Mesenchymal stem cell (in vitro differentiated cells and primary cell): ENCODE results near the gene APPL2.

Experiments used
- DNase-seq: peaks from one replicate; pipeline ENCODE4 v3.0.0-alpha.2; 2013
- H2AFZ ChIP-seq: one replicate; pipeline ENCODE4 v1.6.1; 2013; ENCODE audit warnings: low read depth, mild to moderate bottlenecking, control low read depth, inconsistent platforms, low read length, moderate library complexity
- H2AK5ac ChIP-seq: 2 replicates; pipeline ENCODE4 v1.6.1; 2013; ENCODE audit warnings: low read length, moderate library complexity, mild to moderate bottlenecking, inconsistent platforms; ENCODE audit not compliant: severe bottlenecking
- H2BK120ac ChIP-seq: one replicate; pipeline ENCODE4 v1.6.1; 2013; ENCODE audit warnings: low read depth, mild to moderate bottlenecking, inconsistent platforms, low read length, moderate library complexity
- H2BK12ac ChIP-seq, 2 experiments: one replicate each; pipeline ENCODE4 v1.6.1; 2013; ENCODE audit warnings: inconsistent platforms in 2 of 2, low read length in 2 of 2, mild to moderate bottlenecking in 2 of 2, moderate library complexity in 2 of 2, control low read depth in 1 of 2
- H2BK15ac ChIP-seq: one replicate; pipeline ENCODE4 v1.6.1; 2013; ENCODE audit warnings: mild to moderate bottlenecking, low read depth, inconsistent platforms; ENCODE audit not compliant: poor library complexity, severe bottlenecking
- H2BK5ac ChIP-seq: 2 replicates; pipeline ENCODE4 v1.6.1; 2013; ENCODE audit warnings: low read depth, mild to moderate bottlenecking, low read length, control low read depth, inconsistent platforms; ENCODE audit not compliant: poor library complexity, severe bottlenecking
- H3K14ac ChIP-seq, 2 experiments: one replicate each; pipeline ENCODE4 v1.6.1; 2013; ENCODE audit warnings: inconsistent platforms in 2 of 2, low read length in 2 of 2, control low read depth in 1 of 2, mild to moderate bottlenecking in 1 of 2, moderate library complexity in 1 of 2
- H3K18ac ChIP-seq, 2 experiments: one replicate each; pipeline ENCODE4 v1.6.1; 2013; ENCODE audit warnings: inconsistent platforms in 2 of 2, low read length in 2 of 2, control low read depth in 1 of 2, low read depth in 1 of 2, mild to moderate bottlenecking in 1 of 2
- H3K23ac ChIP-seq, 2 experiments: one replicate each; pipeline ENCODE4 v1.6.1; 2013; ENCODE audit warnings: inconsistent platforms in 2 of 2, low read length in 2 of 2, mild to moderate bottlenecking in 2 of 2, moderate library complexity in 2 of 2, control low read depth in 1 of 2
- H3K27ac ChIP-seq: 2 replicates; pipeline ENCODE4 v1.5.1; 2013; ENCODE audit warnings: mild to moderate bottlenecking, moderate library complexity, low read length, control low read depth, inconsistent platforms; ENCODE audit not compliant: poor library complexity, severe bottlenecking
- H3K27me3 ChIP-seq, 2 experiments: 2 replicates each; pipeline versions ENCODE4 v1.6.1 to v1.7.0; 2013; ENCODE audit warnings: low read length in 2 of 2, mild to moderate bottlenecking in 2 of 2, moderate library complexity in 2 of 2, control low read depth in 1 of 2, inconsistent platforms in 1 of 2; ENCODE audit not compliant: control insufficient read depth in 1 of 2, insufficient read depth in 1 of 2
- H3K36me3 ChIP-seq, 2 experiments: 2 replicates each; pipeline versions ENCODE4 v1.6.1 to v1.7.0; 2013; ENCODE audit warnings: low read length in 2 of 2, control low read depth in 1 of 2, inconsistent platforms in 1 of 2, low read depth in 1 of 2, mild to moderate bottlenecking in 1 of 2; ENCODE audit not compliant: insufficient read depth in 2 of 2, control insufficient read depth in 1 of 2
- H3K4ac ChIP-seq, 2 experiments: one replicate each; pipeline ENCODE4 v1.6.1; 2013; ENCODE audit warnings: inconsistent platforms in 2 of 2, low read length in 2 of 2, mild to moderate bottlenecking in 2 of 2, moderate library complexity in 2 of 2, control low read depth in 1 of 2, low read depth in 1 of 2
- H3K4me1 ChIP-seq: 2 replicates; pipeline ENCODE4 v1.6.1; 2013; ENCODE audit warnings: low read depth, low read length, control low read depth; ENCODE audit not compliant: control insufficient read depth, insufficient read depth
- H3K4me2 ChIP-seq: 2 replicates; pipeline ENCODE4 v1.6.1; 2013; ENCODE audit warnings: low read length, mild to moderate bottlenecking, inconsistent platforms; ENCODE audit not compliant: poor library complexity, severe bottlenecking
- H3K4me3 ChIP-seq, 2 experiments: 2 replicates each; pipeline versions ENCODE4 v1.5.1 to v1.7.0; 2013; ENCODE audit warnings: low read length in 2 of 2, mild to moderate bottlenecking in 2 of 2, control low read depth in 1 of 2, low read depth in 1 of 2; ENCODE audit not compliant: insufficient read depth in 1 of 2
- H3K79me1 ChIP-seq: replicated peaks from 2 replicates; pipeline ENCODE4 v1.6.1; 2013; ENCODE audit warnings: mild to moderate bottlenecking, control low read depth, low read length, inconsistent platforms; ENCODE audit not compliant: poor library complexity, severe bottlenecking
- H3K9ac ChIP-seq: 2 replicates; pipeline ENCODE4 v1.7.0; 2013; ENCODE audit warnings: mild to moderate bottlenecking, low read length, moderate library complexity
- H3K9me3 ChIP-seq: 2 replicates; pipeline ENCODE4 v1.7.0; 2013; ENCODE audit warnings: mild to moderate bottlenecking, low read length; ENCODE audit not compliant: control insufficient read depth
- H4K8ac ChIP-seq: one replicate; pipeline ENCODE4 v1.6.1; 2013; ENCODE audit warnings: inconsistent platforms, mild to moderate bottlenecking, low read length, moderate library complexity
- H4K91ac ChIP-seq: one replicate; pipeline ENCODE4 v1.6.1; 2013; ENCODE audit warnings: mild to moderate bottlenecking, low read length, inconsistent platforms
- WGBS: methylation state at CpG from one replicate; pipeline ENCODE4 v1.1.7; 2013; ENCODE audit warnings: mixed read lengths; 5-methylcytosine and 5-hydroxymethylcytosine counted together

Gene APPL2

DNA sequence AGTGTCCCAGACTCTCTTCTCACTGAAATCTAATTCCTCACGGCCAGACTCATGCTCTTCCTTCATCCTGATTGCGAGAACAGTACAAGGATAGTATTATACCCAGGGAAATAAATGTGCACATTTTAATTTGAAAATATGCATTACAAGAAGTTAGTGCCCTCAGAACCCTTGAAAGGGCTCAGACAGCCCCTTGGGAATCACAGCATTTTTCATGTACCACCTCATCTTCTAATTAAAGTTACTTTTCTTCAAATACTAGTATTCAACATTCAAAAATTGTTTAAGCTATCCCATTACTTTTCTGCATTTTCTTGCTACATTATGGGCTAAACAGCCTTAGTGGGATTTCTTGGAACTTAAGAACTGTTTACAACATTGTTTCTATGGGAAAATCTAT, 1.7 kb upstream of the APPL2 start:
- no peak overlapping the region for H2BK5ac ChIP-seq
- no peaks in the 10 kb centered on the region for H3K9me3 ChIP-seq
- no peak overlapping the region for H3K4me2 ChIP-seq
- H4K91ac ChIP-seq: no peak overlapping the region
- no peak overlapping the region for H3K23ac ChIP-seq
- no peak overlapping the region for H4K8ac ChIP-seq
- no peak overlapping the region for H2BK12ac ChIP-seq
- no peak overlapping the region for H3K4ac ChIP-seq
- no peaks in the 10 kb centered on the region for H3K79me1 ChIP-seq
- no peak overlapping the region for H3K4me3 ChIP-seq
- H3K18ac ChIP-seq: no peak overlapping the region
- H2AFZ ChIP-seq: no peak overlapping the region
- no peaks in the 10 kb centered on the region for H3K4me1 ChIP-seq
- no peak overlapping the region for H2AK5ac ChIP-seq
- no peak overlapping the region for H3K27ac ChIP-seq
- H2BK15ac ChIP-seq: no peak overlapping the region
- H3K27me3 ChIP-seq: no peaks in the 10 kb centered on the region
- no peak for DNase-seq
- WGBS: no CpG with 5 or more reads among the region's 2 CpGs
- no peak overlapping the region for H3K9ac ChIP-seq
- H2BK120ac ChIP-seq: no peak overlapping the region
- no peak overlapping the region for H3K14ac ChIP-seq
- H3K36me3 ChIP-seq: no peaks in the 10 kb centered on the region

DNA sequence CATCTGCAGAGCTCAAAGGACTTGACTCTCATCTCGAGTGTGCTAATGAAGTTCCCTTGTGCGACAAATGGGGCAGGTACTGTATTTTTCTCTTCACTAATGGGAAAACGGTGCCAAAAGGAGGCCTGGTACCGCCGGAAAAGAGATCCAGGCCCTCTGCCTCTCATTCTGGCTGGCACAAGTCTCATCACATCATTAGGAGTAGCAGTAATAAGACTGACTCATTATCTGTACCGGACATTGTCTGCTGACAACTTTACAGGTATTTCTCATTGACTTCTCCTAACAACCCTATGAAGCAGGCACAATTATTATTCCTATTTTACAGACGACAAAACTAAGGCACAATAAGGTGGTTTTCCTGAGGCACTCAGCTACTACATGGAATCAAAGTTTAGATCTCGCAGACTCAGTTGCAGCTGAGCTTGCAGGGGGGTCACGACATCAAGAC, 668 bp downstream of the APPL2 start:
- 6% methylated on average over 9 of the region's 9 CpGs for WGBS
- Histone ChIP-seq H2BK120ac (peak overlapping the region; percentile 21), H3K36me3 (peaks cover 3 to 12% of the 10 kb centered on the region in 2 experiments)

DNA sequence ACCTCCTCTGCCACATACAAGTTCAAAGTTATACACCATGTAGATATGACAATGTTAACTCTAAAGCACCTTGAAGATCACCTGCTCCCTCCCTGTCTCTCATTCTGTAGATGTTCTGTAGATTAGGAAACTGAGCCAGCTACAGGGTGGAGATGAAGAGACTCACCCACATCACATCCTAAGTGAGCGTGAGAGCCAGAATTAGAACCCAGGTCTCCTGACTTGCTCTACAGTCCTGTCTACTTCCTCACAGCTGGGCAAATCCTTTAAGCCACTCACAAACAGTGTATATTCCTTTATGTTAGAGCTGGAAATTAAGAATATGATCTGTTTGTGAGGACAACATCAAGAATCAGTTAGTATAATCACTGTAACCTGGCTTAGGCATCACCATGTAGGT, 1.8 kb downstream of the APPL2 start:
- WGBS: no CpG with 5 or more reads among the region's 1 CpG
- H3K27ac ChIP-seq: no peak overlapping the region
- no peak for DNase-seq

More for the DNA sequence above, 668 bp downstream of the APPL2 start:
- Histone ChIP-seq H2BK15ac (peak overlapping the region; percentile 96), H3K18ac (peak overlapping the region in 1 of 2 experiments; percentile 66), H3K4me1 (peaks cover 5% of the 10 kb centered on the region), H2BK12ac (no peak overlapping the region), H3K27me3 (no peaks in the 10 kb centered on the region), H2BK5ac (no peak overlapping the region), H2AFZ (peak overlapping the region; percentile 66), H3K14ac (no peak overlapping the region), H3K4ac (peak overlapping the region in 1 of 2 experiments; percentile 73), H4K8ac (peak overlapping the region; percentile 69), H3K4me2 (peak overlapping the region; percentile 72), H3K9ac (peak overlapping the region; percentile 92), H3K27ac (peak overlapping the region; percentile 52), H3K4me3 (peak overlapping the region; percentile 90 to 94), H3K79me1 (peaks cover 4% of the 10 kb centered on the region), H3K23ac (no peak overlapping the region), H4K91ac (no peak overlapping the region), H3K9me3 (no peaks in the 10 kb centered on the region), H2AK5ac (no peak overlapping the region)
- DNase-seq: peak; percentile 38

DNA sequence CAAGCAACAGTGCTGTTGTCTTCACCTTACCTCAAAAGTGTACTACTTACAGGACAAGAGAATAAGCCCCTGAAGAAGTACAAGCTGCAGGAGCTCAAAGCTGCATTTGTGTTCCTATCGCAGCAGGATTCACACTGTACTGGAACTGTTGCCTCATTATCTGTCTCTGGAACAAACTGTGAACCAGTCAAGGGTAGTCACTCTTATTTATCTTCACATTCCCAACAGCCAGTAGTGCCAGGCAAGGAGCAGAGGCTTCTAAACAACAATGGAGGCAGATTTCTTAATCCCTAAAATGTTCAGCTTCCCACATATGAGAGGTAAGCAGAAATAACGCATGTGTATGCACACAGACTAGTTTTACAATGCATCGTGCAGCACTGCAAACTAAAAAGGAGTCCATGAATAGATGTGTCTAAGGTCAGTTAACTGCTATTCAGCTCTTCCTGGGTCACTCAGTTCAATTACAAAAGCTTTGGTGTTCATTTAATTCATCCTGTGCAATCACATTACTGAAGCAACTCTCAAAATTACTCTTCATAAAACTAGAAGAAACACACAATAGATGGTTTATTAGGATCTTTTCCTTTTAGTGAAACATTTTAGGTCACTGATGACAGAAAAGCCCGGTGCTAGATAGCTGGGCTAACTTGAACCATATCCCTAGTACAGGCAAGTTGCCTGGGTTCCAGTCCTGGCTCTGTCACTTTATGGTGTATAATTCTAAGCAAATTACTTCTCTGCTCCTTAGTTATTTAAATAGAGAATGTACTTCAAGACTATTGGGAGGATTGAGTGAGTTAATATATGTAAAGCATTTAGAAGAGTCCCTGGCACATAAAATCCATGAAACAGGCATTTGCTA, 2.7 kb downstream of the APPL2 start:
- no peak overlapping the region for H2BK15ac ChIP-seq

More for the DNA sequence above, 1.8 kb downstream of the APPL2 start:
- no peak overlapping the region for H2BK5ac ChIP-seq
- H3K4me1 ChIP-seq: peaks cover 5% of the 10 kb centered on the region
- H3K14ac ChIP-seq: no peak overlapping the region
- no peaks in the 10 kb centered on the region for H3K9me3 ChIP-seq
- no peak overlapping the region for H4K91ac ChIP-seq
- no peak overlapping the region for H2AFZ ChIP-seq
- H2BK15ac ChIP-seq: no peak overlapping the region
- H3K4ac ChIP-seq: no peak overlapping the region
- no peaks in the 10 kb centered on the region for H3K27me3 ChIP-seq
- no peak overlapping the region for H2BK12ac ChIP-seq
- peak overlapping the region in 1 of 2 experiments; percentile 90 for H3K4me3 ChIP-seq
- H3K18ac ChIP-seq: no peak overlapping the region
- no peak overlapping the region for H2AK5ac ChIP-seq
- peak overlapping the region; percentile 92 for H3K9ac ChIP-seq
- peaks cover 3 to 12% of the 10 kb centered on the region in 2 experiments for H3K36me3 ChIP-seq
- no peak overlapping the region for H2BK120ac ChIP-seq
- peaks cover 4% of the 10 kb centered on the region for H3K79me1 ChIP-seq
- H3K4me2 ChIP-seq: peak overlapping the region; percentile 72
- no peak overlapping the region for H4K8ac ChIP-seq
- no peak overlapping the region for H3K23ac ChIP-seq

More for the DNA sequence above, 2.7 kb downstream of the APPL2 start:
- no peak overlapping the region for H2AK5ac ChIP-seq
- H3K27me3 ChIP-seq: no peaks in the 10 kb centered on the region
- H4K8ac ChIP-seq: no peak overlapping the region
- H3K9ac ChIP-seq: peak overlapping the region; percentile 92
- no peak overlapping the region for H2BK12ac ChIP-seq
- no peak overlapping the region for H3K23ac ChIP-seq
- no peak overlapping the region for H4K91ac ChIP-seq
- H3K14ac ChIP-seq: no peak overlapping the region
- no peak overlapping the region for H3K4ac ChIP-seq
- DNase-seq: no peak
- peaks cover 7% of the 10 kb centered on the region for H3K4me1 ChIP-seq
- H2AFZ ChIP-seq: no peak overlapping the region
- H3K27ac ChIP-seq: no peak overlapping the region
- 84% methylated on average over 4 of the region's 4 CpGs for WGBS
- no peak overlapping the region for H3K18ac ChIP-seq
- H3K36me3 ChIP-seq: peaks cover 6 to 13% of the 10 kb centered on the region in 2 experiments
- H3K4me2 ChIP-seq: no peak overlapping the region
- no peaks in the 10 kb centered on the region for H3K9me3 ChIP-seq
- H3K79me1 ChIP-seq: peaks cover 8% of the 10 kb centered on the region
- H2BK120ac ChIP-seq: no peak overlapping the region
- H2BK5ac ChIP-seq: no peak overlapping the region
- H3K4me3 ChIP-seq: peak overlapping the region in 1 of 2 experiments; percentile 90
